GM19035 (cell line): ENCODE results near the gene KHSRP.
A peak's percentile ranks its signal among the peaks of the same experiment; 100 is the strongest.

Source experiments
- ATAC-seq: cut with Tn5 transposase; IDR thresholded peaks from one replicate; pipeline ENCODE4 v1.9.1; 2021; ENCODE audit not compliant: unreplicated experiment

The KHSRP gene

DNA sequence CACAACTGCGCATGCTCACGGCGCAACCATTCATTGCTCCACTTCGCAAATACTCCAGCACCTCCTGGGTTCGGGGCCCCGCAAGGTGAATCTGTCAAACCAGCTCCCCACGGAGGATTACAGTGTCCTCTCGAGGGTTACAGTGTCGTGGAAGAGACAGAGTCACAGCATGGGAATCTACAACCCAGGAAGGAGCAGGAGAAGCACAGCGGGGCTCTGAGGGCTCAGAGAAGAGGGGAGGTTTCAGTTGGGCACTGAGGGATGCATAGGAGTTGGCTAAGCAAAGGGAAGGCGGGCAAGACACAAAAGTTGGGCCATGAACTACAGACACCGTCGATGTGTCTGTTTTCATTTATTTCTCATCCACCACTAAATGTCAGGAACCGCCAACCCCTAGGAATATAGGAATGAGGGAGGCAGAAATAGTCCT lies 30.6 kb downstream of the KHSRP start:
- no peak for ATAC-seq

DNA sequence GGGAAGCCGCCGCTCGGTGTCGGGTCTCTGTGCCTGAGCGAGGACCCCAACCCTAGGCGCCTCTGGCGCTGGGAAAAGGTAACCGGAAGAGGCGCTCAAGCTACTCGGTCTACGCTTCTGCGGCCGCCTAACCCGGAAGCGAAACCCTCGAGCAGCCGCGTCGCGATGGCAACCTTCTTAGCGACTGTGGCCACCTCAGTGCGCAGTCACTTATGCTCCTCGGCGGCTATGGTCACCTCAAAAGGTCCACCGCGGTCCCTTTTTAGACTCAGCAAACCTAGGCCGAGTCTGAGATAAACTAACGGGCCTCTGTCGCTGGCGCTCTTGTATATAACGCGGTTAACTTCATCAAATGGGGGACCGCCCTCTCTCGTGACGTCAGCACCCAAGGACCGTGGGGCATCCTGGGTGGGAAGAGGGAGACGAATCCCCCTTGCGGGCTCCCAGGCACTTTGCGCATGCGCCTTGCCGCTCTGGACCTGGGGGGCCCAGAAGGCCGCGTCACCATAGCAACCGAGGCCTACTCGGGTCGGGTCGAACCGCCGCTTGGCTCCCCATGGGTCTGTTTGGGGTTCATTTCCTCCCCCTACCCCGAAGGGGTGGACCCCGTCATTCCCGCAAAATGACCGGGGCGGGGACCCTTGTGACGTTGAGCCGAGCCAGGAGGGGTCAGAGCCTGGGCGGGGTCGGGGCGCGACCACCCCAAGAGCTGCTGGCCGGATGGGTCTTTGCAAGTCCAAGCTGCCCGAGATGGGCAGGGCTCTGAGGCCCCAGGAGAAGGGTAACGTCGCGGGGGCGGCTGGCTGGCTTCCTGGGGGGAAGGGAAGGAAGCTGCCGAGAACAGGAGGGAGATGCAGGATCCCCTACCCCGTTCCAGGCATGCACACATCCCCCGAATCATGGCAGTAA lies 31.3 kb downstream of the KHSRP start, which contains the start of gene GTF2F1:
GTF2F1 (minus strand) TSS at position 91 of the 909 bp plus-strand sequence. CDS start 169 bp downstream, outside the sequence.
- ATAC-seq: peak; percentile 85

DNA sequence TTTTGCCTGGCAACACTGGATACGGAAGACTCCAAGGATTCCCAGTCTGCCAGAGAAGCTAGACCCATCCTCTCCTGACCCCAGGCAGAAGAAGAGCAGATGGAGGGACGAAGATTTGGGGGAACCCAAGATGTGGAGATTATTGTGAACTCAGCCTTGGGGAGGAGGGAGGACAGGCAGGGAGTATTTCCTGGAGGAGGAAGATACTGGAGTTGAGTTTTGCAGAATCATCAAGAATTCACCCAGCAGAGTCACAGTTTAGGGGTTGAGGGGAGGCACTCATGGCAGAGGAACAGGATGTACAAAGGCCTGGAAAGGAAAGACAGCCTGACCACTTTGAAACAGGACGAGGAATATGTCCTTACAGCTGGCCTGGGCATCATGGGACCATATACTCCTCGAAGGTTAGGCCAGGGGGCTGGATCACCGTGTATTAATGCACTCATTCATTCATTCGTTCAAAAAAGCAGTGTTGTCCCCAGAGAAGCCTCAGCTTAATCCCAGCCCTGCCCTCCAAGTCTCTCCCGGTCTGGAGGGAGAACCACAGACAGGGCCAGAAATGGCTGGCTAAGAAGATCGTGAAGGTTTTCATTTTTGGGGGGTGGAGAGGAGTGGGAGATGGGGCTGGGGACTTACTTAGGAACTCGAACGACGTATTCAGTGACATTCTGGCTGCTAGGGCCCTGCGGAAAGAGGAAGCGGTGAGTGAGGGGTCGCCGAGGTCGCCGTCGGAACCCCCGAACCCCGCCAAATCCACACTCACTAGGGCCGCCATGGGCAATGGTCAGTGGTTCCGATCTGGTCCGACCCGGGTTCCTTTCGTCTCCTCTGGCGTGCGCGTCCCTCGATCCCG lies 32.2 kb downstream of the KHSRP start:
- ATAC-seq: no peak

DNA sequence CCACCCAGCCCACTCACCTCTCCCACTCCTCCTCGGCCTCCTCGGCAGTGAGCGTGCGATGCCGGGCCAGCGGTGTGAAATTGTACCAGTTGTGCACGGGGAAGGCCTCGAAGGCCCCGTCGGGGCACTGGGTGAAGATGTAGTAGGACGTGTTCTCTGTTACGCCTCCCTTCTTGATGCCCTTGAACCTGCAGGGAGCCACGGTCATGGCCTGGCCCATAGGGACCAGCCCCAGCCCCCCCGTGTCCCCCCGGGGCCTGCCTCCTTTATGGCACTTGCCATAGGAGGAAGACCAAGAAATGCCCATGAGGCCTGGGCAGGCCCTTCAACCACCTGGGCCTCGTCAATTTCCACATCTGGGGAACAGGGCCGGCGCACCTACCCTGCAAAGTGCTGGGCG lies 37.2 kb downstream of the KHSRP start:
- no peak for ATAC-seq

DNA sequence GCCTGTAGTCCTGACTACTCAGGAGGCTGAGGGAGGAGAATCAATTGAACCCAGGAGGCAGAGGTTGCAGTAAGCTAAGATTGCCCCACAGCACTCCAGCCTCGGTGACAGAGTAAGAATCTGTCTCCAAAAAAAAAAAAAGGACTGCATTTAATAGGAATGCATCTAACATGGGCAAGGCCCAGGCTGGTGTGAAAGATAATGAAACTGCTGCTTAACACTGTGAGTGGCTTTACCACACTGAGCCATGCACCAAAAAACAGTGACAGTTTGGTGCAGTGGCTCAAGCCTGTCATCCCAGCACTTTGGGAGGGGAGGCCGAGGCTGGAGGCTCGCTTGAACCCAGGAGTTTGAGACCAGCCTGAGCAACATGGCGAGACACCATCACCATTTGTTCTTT lies 40.2 kb downstream of the KHSRP start:
- ATAC-seq: no peak

DNA sequence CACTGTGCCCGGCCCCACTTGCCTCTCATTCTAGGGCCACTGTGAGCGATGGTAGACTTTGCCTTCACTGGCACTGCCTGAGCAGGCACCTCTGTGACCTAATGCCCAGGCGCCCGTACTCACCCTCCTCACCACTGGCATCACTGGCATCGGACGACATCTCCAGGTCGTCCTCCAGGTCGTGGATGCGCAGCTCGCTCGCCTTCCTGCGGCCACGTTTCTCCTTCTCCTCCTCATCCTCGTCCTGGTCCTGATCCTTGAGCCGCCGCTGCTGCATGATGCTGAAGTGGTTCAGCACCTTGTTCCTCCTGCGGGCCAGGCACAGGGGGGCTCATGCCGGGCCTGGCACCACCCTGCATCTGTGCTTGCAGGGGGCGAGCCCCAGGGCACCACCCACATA lies 41.4 kb downstream of the KHSRP start:
- no peak for ATAC-seq

DNA sequence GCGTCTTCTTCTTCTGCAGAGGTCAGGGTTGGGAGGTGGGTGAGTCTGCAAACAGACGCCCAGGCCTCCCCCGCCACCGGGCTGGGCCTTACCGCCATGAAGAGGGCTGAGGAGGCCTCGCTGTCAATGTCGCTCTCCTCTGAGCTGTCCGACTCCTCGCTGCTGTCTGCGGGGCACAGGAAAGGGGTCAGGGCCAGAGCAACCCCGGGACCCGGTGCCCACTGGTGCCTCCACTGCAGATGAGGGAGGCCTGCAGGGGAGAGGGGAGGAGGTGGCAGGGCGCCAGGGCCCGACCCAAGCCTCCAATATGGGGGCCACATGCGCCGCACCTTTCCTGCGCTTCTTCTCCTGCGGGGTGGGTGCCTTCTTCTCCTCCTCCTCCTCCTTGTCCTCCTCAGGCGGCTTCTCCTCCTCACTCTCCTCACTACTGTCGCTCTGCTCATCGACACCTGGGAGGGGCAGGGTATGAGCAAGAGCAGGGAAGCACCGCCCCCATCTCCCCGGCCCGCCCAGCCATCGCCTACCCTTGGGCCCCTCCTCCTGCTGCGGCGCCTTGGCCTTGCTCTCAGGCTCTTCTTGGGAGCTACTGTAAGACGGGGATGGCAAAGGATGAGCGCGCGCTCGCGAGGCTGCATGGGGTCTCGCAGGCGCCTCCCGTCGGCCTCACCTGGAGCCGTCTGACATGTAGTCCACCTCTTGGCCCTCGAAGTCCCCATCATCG lies 43.4 kb downstream of the KHSRP start:
- ATAC-seq: no peak

DNA sequence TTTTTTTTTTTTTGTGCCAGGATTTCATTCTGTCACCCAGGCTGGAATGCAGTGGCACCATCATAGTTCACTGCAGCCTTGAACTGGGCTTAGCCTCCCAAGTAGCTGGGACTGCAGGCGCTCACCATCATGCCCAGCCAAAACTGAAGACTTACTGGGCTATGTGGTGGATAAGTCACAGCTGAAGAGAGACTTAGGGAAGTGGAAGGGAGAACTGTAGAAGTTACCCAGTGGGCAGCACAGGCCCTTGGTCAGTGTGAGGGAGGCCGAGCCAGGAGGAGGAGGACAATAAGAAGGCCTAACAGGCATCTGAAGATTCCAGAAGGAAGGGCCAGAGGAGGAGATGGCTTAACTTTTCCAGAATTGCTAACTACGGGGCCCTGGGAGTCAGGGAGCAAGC lies 44.9 kb downstream of the KHSRP start:
- no peak for ATAC-seq

DNA sequence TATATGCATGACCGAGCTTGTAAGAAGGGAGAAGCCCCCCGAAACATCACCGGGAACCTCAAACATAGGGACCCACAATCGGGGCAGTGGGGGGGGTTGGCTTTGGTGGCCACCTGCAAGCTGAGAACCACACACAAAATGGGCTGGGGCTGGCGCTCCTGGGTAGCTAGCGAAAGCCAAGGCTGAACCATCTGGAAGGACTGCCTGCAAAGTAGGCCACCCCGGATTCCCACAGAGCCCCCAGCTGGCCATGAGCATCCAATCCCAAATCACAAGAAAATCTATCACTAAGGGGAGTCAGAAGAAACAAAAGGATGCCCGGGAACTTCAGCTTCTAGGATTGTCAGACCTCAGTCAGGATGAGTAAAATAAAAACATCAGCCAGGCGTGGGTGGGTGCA lies 46.1 kb downstream of the KHSRP start:
- no peak for ATAC-seq

DNA sequence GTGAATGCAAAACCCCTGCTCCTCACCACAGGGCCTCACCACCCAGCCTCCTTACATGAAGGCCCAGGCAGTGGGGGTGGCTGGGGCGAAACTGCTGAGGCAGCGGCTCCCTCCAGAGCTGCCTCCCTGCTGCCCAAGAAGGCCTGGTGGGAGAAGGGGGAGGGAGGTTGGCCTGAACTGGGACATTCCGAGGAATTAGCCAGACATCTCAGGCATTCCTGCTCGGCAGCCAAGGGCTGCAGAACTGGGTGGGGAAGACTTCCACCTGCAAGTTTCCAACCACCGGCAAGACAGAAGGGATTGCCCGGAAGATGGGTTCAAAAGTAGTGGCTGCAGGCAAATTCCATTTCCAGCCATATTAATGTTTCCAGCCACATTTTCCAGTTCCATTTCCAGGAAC lies 46.6 kb downstream of the KHSRP start:
- ATAC-seq: no peak

DNA sequence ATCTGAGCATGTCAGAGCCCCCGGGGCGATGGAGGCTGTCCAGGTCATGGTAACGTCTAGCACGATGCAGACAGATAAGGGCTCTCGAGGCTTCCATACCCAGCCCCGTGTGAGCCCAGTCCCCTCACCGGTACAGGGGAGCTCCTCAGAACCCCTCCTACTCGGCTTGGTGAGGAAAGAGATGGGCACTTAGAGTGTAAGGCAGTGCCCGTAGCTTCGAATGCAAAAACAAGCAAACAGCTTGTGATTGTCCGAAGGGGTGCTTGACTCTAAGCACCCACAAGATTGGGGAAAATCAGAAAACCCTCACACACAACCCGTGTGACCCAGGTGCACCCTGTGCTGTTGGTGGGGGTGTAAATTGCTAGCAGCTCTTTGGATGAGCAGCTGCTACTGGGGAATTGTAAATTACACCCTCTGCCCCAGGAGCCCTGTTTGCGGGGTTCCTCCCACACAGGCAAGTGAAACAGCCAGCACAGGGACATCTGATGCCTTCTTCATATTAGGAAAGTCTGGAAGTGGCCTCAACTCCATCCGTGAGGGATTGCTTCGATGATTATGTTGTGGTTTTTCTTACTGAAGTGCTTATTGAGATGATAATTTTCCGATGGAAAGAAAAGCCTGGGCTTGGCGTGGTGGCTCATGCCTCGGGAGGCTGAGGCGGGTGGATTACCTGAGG lies 48.0 kb downstream of the KHSRP start:
- no peak for ATAC-seq

DNA sequence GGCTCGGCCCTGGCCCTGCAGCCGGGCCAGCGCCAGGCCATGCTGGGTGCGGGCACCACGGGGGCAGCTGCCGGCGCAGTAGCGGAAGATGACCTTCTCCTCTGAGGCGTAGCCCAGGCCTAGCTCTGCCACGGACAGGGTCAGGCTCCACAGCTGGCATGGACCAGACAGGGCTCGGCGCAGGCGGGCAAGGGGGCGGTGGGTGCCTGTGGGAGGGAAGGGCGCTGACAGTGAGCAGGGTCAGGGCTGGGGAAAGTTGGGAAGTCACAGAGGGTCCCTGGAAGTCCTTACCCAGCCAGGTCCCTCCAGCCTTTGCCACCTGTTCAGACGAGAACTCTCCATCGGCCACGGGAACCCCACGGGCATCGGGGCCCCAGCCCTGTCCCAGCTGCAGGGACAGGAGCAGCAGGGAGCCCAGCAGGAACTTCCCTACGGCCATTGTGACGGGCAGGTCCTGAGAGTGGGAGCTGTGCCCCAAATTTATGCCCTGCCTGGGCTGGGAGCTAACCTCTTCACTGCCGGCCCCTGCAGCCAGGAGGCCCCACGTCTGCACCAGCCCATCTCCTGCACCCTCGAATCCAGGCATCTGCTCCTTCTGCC lies 49.1 kb downstream of the KHSRP start, which contains the start of gene PSPN:
PSPN (minus strand) TSS at position 523 of the 600 bp plus-strand sequence; CDS start at position 439, 84 bp downstream.
- no peak for ATAC-seq

DNA sequence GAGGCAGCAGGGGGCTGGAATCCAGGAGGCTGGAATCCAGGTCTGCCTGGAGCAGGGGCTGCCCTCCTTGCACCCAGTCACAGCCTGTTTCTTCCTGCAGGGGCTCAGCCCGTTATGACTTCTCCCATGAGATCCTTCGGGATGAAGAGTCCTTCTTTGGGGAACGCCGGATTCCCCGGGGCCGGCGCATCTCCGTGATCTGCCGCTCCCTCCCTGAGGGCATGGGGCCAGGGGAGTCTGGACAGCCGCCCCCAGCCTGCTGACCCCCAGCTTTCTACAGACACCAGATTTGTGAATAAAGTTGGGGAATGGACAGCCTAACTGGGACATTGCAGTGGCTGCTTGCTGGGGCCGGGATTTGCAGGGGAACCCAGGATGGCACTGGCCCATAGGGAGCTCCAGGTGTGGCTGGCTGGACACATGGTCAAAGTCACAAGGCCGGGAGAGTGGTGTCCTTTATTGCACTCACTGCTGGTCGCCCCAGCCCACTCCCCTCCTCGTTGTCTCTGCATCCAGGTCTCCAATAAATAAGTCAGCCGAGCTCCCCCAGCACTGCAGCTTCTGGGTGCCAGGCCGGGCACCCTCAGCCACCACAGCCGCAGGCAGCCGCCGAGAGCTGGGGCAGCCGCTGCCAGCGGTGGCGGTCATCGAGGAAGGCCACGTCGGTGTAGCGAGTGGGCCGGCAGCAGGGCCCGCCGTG lies 49.8 kb downstream of the KHSRP start:
- no peak for ATAC-seq

DNA sequence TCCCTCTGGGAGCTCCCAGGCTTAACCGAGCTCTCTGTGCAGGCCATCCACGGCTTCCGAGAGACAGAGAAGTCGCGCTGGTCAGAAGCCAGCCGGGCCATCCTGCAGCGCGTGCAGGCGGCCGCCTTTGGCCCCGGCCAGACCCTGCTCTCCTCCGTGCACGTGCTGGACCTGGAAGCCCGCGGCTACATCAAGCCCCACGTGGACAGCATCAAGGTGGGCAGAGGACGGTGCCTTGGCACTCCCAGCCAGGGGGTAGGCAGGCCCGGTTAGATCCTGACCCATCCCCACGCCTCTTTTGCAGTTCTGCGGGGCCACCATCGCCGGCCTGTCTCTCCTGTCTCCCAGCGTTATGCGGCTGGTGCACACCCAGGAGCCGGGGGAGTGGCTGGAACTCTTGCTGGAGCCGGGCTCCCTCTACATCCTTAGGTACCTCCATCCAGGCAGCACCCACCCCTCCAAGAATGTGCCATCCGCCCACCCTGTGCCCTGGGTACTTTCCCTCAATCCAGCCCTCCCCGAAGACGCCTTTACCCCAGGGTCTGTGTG lies 50.4 kb downstream of the KHSRP start:
- no peak for ATAC-seq

DNA sequence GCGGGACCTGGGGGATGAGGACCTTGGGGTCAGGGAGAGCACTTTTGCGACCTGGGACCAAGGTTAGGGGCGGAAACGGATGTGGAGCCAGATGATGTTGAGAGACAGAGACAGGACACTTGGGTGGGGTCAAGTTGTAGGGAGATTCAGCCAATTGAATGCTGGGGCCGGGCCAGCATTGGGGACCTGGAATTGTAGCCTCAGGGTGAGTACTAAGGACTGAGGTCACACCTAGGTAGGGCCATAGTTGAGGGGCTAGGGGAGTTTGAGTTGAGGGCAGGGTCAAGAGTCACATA lies 50.9 kb downstream of the KHSRP start:
- no peak for ATAC-seq

DNA sequence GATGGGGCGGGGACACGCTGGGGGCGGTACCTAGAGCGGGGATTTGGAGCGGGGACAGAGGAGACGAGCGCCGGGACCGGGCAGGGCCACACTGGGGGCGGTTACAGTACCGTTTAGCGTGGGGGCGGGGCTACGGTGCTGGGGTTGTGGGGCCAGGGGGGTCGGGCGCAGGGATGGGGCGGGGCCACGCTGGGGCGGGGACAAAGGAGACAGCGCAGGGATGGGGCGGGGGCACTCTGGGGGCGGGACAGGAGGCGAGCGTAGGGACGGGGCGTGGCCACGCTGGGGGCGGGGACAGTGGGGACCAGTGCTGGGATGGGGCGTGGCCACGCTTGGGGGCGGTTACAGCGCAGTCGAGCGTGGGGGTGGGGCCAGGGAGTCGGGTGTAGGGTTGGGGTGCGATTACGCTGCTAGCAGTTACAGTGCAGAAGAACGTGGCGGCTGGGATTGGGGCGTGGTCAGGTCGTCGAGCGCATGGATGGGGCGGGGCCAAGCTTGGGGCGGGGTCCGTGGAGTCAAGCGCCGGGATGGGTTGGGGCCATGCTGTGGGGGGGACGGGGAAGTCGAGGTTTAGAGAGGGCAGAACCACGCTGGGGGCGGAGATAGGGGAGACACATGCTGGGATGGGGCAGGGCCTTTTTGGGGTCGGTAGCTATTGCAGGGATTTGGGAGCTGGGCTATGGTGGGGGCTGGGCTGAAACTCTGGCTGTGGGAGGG lies 51.4 kb downstream of the KHSRP start:
- ATAC-seq: peak; percentile 54

DNA sequence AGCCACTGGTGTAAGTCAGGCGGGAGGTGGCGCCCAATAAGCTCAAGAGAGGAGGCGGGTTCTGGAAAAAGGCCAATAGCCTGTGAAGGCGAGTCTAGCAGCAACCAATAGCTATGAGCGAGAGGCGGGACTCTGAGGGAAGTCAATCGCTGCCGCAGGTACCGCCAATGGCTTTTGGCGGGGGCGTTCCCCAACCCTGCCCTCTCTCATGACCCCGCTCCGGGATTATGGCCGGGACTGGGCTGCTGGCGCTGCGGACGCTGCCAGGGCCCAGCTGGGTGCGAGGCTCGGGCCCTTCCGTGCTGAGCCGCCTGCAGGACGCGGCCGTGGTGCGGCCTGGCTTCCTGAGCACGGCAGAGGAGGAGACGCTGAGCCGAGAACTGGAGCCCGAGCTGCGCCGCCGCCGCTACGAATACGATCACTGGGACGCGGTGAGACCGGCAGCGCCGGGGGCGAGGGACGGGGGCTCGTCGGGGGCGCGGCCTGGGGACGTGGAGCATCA lies 52.0 kb downstream of the KHSRP start, which contains the start of gene ALKBH7:
ALKBH7 (plus strand) TSS at position 201 of the 502 bp plus-strand sequence; CDS start at position 228, 27 bp downstream.
- ATAC-seq: peak; percentile 76

DNA sequence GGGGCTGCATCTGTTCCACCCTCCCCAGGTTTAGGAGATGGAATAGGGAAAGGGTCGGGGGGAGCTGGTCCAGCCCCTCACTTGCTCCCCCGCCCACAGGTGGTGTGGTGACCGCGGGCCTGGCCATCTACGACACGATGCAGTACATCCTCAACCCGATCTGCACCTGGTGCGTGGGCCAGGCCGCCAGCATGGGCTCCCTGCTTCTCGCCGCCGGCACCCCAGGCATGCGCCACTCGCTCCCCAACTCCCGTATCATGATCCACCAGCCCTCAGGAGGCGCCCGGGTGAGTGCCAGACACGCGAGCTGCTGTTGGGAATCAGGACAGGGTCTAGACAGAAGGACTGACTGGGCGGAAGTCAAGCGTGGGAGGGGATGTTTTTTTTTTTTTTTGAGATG lies 60.3 kb downstream of the KHSRP start:
- no peak for ATAC-seq
